Measurements from ENCODE around the gene INPP5E. TPM values are rescaled to one million over a fixed set of nuclear protein-coding genes. Genes with fewer than 3 reads are reported as not detected.

INPP5E gene
- total and polyA plus RNA-seq, 2 donors: 3.9 to 17.5 TPM

DNA sequence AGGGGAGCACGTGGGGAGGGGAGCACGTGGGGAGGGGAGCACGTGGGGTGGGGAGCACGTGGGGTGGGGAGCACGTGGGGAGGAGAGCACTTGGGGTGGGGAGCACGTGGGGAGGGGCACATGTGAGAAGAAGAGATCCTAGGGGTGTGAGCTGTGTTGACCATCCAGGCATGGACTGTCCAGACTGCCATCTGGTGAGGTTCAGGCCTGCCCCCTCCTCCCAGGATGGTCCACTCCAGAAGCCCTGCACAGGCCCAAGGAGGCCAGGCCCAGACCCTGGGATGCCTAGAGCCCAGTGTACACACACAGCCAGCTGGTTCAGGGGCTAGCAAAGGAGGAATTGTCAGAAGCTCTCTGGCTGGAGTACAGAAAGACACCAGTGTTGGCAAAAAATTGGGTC, 42.0 kb downstream of the INPP5E start:
- H3K4me3 ChIP-seq (ENCODE audit: low read length in 2 of 2): no peak overlapping the region
- WGBS: 97% methylated on average over 6 of the region's 6 CpGs
- H3K9me3 ChIP-seq (ENCODE audit: control insufficient read depth in 2 of 2, insufficient read depth in 1 of 2, low read length in 1 of 2): no peaks in the 10 kb centered on the region
- no peak overlapping the region for H3K27ac ChIP-seq (ENCODE audit: low read depth in 1 of 2, low read length in 1 of 2)
- peaks cover 0 to 2% of the 10 kb centered on the region in 2 donors for H3K27me3 ChIP-seq (ENCODE audit: control insufficient read depth in 2 of 2, insufficient read depth in 1 of 2, low read length in 1 of 2)
- DNase-seq (ENCODE audit: low read depth in 6 of 9, low spot score in 9 of 9): no peak
- H3K36me3 ChIP-seq (ENCODE audit: control insufficient read depth in 2 of 2, insufficient read depth in 2 of 2, low read length in 1 of 2): peaks cover 56 to 60% of the 10 kb centered on the region in 2 donors
- H3K4me1 ChIP-seq (ENCODE audit: control insufficient read depth in 2 of 2, insufficient read depth in 2 of 2, low read length in 2 of 2): peaks cover 12 to 18% of the 10 kb centered on the region in 2 donors

DNA sequence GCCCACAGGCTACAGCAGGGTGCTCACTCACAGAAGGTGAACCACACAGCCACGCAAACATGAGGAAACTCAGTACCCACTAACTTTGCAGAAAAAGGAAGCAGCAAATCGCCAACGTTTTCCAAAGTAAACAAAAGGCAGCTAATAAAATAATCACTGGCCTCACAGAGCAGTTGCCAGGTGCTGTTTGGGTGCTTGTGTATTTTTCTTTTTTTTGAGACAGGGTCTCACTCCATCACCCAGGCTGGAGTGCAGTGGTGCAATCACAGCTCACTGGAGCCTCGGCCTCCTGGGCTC, 43.5 kb downstream of the INPP5E start:
- Histone ChIP-seq H3K4me3 (ENCODE audit: low read length in 2 of 2) (no peak overlapping the region), H3K9me3 (ENCODE audit: control insufficient read depth in 2 of 2, insufficient read depth in 1 of 2, low read length in 1 of 2) (no peaks in the 10 kb centered on the region), H3K36me3 (ENCODE audit: control insufficient read depth in 2 of 2, insufficient read depth in 2 of 2, low read length in 1 of 2) (peaks cover 64 to 66% of the 10 kb centered on the region in 2 donors), H3K27ac (ENCODE audit: low read depth in 1 of 2, low read length in 1 of 2) (no peak overlapping the region), H3K4me1 (ENCODE audit: control insufficient read depth in 2 of 2, insufficient read depth in 2 of 2, low read length in 2 of 2) (peaks cover 12 to 18% of the 10 kb centered on the region in 2 donors), H3K27me3 (ENCODE audit: control insufficient read depth in 2 of 2, insufficient read depth in 1 of 2, low read length in 1 of 2) (peaks cover 0 to 2% of the 10 kb centered on the region in 2 donors)
- WGBS: 94% methylated on average over 4 of the region's 4 CpGs
- DNase-seq (ENCODE audit: low read depth in 6 of 9, low spot score in 9 of 9): no peak

DNA sequence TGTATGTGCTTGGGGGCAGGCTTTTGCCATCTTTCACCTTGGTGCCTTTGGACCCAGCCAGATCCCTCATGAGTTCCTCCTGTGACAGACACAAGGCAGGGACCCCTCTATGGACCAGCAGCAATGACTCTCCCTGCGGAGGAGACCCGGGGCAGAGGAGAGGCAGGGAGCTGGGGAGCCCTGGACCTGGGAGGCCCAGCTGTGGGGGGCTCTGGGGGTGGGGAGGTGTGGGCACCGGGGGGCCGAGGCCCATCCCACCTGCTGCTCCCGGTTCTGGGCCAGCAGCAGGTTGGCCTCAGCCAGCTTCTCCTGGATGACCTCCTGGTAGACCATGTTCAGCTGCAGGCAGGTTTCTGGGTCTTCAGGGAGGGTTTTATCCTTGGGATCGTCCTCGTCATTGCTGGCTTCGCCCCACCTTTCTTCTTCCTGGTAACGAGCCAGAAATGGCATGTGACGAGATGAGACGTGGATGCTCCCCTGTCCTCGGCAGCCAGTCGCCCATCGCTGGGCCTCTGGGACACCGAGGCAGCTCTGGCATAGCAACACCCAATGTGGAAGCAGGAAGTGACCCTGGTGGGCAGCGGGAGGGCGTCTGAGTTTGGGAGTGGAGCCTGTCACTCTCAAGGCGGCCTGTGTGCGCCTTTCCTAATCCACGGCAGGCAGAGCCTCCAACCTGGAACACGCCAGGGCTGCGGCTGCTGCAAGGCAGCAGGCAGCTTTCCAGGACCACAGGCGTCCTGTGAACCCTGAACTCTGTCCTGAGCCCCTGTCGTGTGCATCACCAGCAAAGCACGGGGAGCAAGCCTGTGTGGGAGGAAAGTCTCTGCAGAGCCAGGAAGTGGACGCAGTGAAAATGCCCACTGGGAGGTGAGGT, 44.1 kb downstream of the INPP5E start:
- WGBS: 97% methylated on average over 26 of the region's 26 CpGs
- peaks cover 10 to 15% of the 10 kb centered on the region in 2 donors for H3K4me1 ChIP-seq (ENCODE audit: control insufficient read depth in 2 of 2, insufficient read depth in 2 of 2, low read length in 2 of 2)
- DNase-seq (ENCODE audit: low read depth in 6 of 9, low spot score in 9 of 9): no peak

DNA sequence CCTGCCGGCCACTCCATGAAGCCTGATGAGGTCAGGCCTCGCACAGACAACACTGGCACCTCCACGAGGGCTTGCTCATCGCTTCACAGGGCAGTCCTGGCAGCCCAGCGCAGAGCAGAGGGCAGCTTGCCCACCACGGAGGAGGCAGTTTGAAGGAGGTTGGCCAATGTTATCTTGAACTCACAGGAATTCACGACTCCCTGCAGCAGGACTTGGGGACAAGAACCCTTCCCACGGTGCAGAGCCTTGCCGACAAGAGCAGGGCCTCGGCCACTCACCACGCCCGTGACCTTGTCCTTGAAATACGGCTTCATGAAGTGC, 44.7 kb downstream of the INPP5E start:
- Histone ChIP-seq H3K9me3 (ENCODE audit: control insufficient read depth in 2 of 2, insufficient read depth in 1 of 2, low read length in 1 of 2) (no peaks in the 10 kb centered on the region), H3K27me3 (ENCODE audit: control insufficient read depth in 2 of 2, insufficient read depth in 1 of 2, low read length in 1 of 2) (peaks cover 0 to 2% of the 10 kb centered on the region in 2 donors), H3K36me3 (ENCODE audit: control insufficient read depth in 2 of 2, insufficient read depth in 2 of 2, low read length in 1 of 2) (peaks cover 66 to 71% of the 10 kb centered on the region in 2 donors), H3K4me1 (ENCODE audit: control insufficient read depth in 2 of 2, insufficient read depth in 2 of 2, low read length in 2 of 2) (peaks cover 7 to 11% of the 10 kb centered on the region in 2 donors), H3K27ac (ENCODE audit: low read depth in 1 of 2, low read length in 1 of 2) (no peak overlapping the region), H3K4me3 (ENCODE audit: low read length in 2 of 2) (no peak overlapping the region)
- no peak for DNase-seq (ENCODE audit: low read depth in 6 of 9, low spot score in 9 of 9)
- 98% methylated on average over 13 of the region's 13 CpGs for WGBS

More for the DNA sequence above, 44.1 kb downstream of the INPP5E start:
- no peak overlapping the region for H3K27ac ChIP-seq (ENCODE audit: low read depth in 1 of 2, low read length in 1 of 2)
- no peak overlapping the region for H3K4me3 ChIP-seq (ENCODE audit: low read length in 2 of 2)
- peaks cover 0 to 2% of the 10 kb centered on the region in 2 donors for H3K27me3 ChIP-seq (ENCODE audit: control insufficient read depth in 2 of 2, insufficient read depth in 1 of 2, low read length in 1 of 2)
- peaks cover 66% of the 10 kb centered on the region in 2 donors for H3K36me3 ChIP-seq (ENCODE audit: control insufficient read depth in 2 of 2, insufficient read depth in 2 of 2, low read length in 1 of 2)
- no peaks in the 10 kb centered on the region for H3K9me3 ChIP-seq (ENCODE audit: control insufficient read depth in 2 of 2, insufficient read depth in 1 of 2, low read length in 1 of 2)

DNA sequence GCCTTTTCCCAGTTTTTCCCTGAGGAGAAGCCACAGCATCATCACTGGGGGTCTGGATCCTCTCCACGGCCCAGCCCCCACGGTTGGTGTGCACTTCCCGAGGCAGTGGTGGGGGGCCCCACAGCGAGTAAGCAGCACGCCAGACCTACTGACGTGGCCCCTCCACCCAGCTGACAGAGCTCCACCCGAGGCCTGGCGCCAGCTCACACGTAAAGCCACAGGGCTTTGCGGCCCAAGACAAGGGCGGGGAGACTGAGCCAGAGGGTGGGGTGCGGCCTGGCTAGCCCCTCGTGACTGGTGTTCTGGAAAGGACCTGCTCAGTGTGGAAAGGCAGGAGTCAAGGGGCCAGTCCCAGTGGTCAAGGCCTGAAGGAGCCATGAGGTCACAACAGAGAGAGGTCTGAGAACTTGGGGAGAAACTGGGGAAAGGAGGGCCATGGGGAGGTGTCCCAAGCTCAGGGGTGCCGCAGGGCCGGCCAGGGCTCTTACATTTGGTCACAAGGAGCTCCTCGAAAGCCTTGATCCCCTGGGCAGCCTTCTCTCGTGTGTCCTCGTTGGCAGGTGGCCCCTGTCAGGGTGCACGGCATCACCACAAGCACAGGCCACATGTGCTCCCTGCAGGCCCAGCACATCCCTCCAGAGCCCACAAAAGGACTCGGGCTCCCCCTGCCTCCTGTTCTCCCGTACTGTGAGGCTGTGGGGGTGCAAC, 45.2 kb downstream of the INPP5E start:
- WGBS: 96% methylated on average over 21 of the region's 21 CpGs
- Histone ChIP-seq H3K9me3 (ENCODE audit: control insufficient read depth in 2 of 2, insufficient read depth in 1 of 2, low read length in 1 of 2) (no peaks in the 10 kb centered on the region), H3K36me3 (ENCODE audit: control insufficient read depth in 2 of 2, insufficient read depth in 2 of 2, low read length in 1 of 2) (peaks cover 70 to 75% of the 10 kb centered on the region in 2 donors), H3K4me3 (ENCODE audit: low read length in 2 of 2) (no peak overlapping the region), H3K4me1 (ENCODE audit: control insufficient read depth in 2 of 2, insufficient read depth in 2 of 2, low read length in 2 of 2) (peaks cover 7 to 10% of the 10 kb centered on the region in 2 donors), H3K27me3 (ENCODE audit: control insufficient read depth in 2 of 2, insufficient read depth in 1 of 2, low read length in 1 of 2) (peaks cover 0 to 2% of the 10 kb centered on the region in 2 donors), H3K27ac (ENCODE audit: low read depth in 1 of 2, low read length in 1 of 2) (no peak overlapping the region)
- DNase-seq (ENCODE audit: low read depth in 6 of 9, low spot score in 9 of 9): no peak

DNA sequence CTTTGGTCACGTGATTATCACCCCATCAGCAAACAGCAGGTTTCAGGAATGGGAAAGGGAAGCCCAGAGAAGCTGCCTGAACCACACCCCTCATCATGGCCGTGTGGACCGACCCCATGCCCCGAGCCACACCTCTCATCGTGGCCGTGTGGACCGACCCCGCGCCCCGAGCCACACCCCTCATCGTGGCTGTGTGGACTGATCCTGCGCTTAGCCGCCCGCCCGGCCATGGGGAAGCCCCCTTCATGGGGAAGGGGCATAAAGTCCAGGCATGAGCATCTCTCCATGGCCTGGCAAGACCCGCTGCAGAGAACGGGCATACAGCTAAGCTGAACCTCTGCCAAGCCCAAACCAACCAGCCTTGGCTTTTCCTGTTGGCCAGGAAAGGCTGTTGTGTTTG, 46.1 kb downstream of the INPP5E start:
- Histone ChIP-seq H3K27ac (ENCODE audit: low read depth in 1 of 2, low read length in 1 of 2) (no peak overlapping the region), H3K9me3 (ENCODE audit: control insufficient read depth in 2 of 2, insufficient read depth in 1 of 2, low read length in 1 of 2) (no peaks in the 10 kb centered on the region), H3K27me3 (ENCODE audit: control insufficient read depth in 2 of 2, insufficient read depth in 1 of 2, low read length in 1 of 2) (no peaks in the 10 kb centered on the region), H3K36me3 (ENCODE audit: control insufficient read depth in 2 of 2, insufficient read depth in 2 of 2, low read length in 1 of 2) (peaks cover 77 to 84% of the 10 kb centered on the region in 2 donors), H3K4me3 (ENCODE audit: low read length in 2 of 2) (no peak overlapping the region), H3K4me1 (ENCODE audit: control insufficient read depth in 2 of 2, insufficient read depth in 2 of 2, low read length in 2 of 2) (peaks cover 0 to under 1% of the 10 kb centered on the region in 2 donors)
- no peak for DNase-seq (ENCODE audit: low read depth in 6 of 9, low spot score in 9 of 9)
- 97% methylated on average over 17 of the region's 17 CpGs for WGBS

DNA sequence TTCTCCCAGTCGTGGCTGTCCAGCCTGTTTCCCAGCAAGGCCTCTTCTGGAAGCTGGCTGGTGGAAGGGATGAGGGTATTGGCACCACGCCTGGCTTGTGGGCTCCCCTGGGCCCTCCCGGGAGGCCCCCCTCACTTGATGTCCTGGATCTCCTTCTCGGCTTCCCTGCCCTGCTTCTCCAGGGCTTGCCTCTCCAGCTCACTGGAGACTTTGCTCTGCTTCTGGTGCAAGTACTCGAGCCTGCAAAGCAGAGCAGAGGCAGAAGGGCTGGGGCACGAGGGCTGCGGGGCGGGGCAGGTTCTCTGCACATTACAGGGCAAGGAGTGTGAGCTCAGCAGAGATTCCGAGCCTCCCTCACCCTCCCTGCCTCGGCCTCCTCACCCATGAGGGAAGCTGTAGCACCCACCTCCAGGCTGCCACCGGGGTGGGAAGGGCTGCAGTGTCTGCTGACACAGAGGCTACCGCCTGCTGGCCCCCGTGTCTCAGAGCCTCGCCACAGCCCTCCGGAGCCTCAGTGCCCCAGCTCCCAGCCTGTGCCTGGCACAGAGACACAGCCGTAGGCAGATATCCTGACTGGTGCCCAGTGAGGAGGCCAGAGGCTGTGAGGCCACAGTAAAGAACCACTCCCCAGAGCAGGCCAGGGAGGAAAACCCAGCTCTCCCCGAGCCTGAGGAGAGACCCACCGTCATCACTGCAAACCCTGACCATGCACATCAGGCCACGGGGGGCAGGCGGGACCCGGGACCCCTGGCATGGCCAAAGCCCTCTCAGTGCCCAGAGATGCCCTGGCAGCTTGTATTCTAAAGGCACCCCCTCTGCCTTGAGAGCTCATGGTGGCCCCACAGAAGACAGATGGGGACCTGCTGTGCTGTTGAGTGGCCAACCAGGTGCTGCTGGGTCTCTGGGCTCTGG, 46.9 kb downstream of the INPP5E start:
- no peak for DNase-seq (ENCODE audit: low read depth in 6 of 9, low spot score in 9 of 9)
- no peaks in the 10 kb centered on the region for H3K9me3 ChIP-seq (ENCODE audit: control insufficient read depth in 2 of 2, insufficient read depth in 1 of 2, low read length in 1 of 2)
- no peak overlapping the region for H3K4me3 ChIP-seq (ENCODE audit: low read length in 2 of 2)
- H3K4me1 ChIP-seq (ENCODE audit: control insufficient read depth in 2 of 2, insufficient read depth in 2 of 2, low read length in 2 of 2): no peaks in the 10 kb centered on the region
- 98% methylated on average over 21 of the region's 21 CpGs for WGBS
- H3K36me3 ChIP-seq (ENCODE audit: control insufficient read depth in 2 of 2, insufficient read depth in 2 of 2, low read length in 1 of 2): peaks cover 80 to 88% of the 10 kb centered on the region in 2 donors
- H3K27me3 ChIP-seq (ENCODE audit: control insufficient read depth in 2 of 2, insufficient read depth in 1 of 2, low read length in 1 of 2): no peaks in the 10 kb centered on the region
- H3K27ac ChIP-seq (ENCODE audit: low read depth in 1 of 2, low read length in 1 of 2): no peak overlapping the region

DNA sequence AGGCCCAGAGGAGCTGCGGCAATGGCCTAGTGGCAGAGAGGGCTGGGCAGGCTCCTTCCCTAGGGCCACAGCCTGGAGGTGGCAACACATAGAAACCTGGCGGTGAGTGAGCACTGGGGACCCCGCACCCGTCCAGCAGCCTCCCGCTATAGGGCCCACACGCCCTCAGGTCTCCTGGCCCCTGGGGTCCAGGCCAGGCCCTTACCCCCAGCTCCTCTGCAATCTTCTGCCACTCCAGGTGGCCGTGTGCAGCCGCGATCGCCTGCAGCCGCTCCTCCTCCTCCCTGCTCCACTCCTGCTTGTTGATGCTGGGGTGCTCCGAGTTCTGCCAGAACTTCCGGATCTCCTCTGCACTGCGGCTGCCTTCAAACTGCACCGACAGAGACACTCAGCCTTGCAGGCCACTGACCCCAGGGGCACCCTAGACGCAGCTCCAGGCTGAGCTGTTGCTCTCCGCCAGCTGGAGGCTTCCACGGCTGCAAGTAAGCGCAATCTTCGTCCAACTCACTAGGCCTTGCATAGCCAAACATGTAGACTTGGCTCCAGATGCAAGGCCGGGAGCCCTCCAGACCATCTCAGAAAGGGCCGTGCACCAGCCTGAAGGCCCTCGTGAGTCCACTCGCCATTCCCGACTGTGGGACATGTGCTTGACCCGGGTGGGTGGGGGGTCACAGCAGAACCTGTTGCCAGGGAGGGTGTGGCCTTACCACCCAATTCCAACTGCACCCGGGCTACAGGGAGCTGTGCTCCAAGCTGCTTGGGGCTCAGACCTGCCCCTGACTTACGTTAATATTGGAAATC, 47.7 kb downstream of the INPP5E start:
- DNase-seq (ENCODE audit: low read depth in 6 of 9, low spot score in 9 of 9): no peak
- Histone ChIP-seq H3K27ac (ENCODE audit: low read depth in 1 of 2, low read length in 1 of 2) (no peak overlapping the region), H3K4me3 (ENCODE audit: low read length in 2 of 2) (no peak overlapping the region), H3K4me1 (ENCODE audit: control insufficient read depth in 2 of 2, insufficient read depth in 2 of 2, low read length in 2 of 2) (no peaks in the 10 kb centered on the region), H3K27me3 (ENCODE audit: control insufficient read depth in 2 of 2, insufficient read depth in 1 of 2, low read length in 1 of 2) (no peaks in the 10 kb centered on the region), H3K36me3 (ENCODE audit: control insufficient read depth in 2 of 2, insufficient read depth in 2 of 2, low read length in 1 of 2) (peaks cover 82 to 91% of the 10 kb centered on the region in 2 donors), H3K9me3 (ENCODE audit: control insufficient read depth in 2 of 2, insufficient read depth in 1 of 2, low read length in 1 of 2) (no peaks in the 10 kb centered on the region)
- 97% methylated on average over 28 of the region's 28 CpGs for WGBS
